Measurements from ENCODE around the gene MRPS26.

- TF ChIP-seq CTCF (IDR thresholded peaks at IDR 0.05) (no peak), POLR2A (IDR thresholded peaks at IDR 0.05) (no peak)
Observed at GRCh38 chr20:3037654-3038053, 8.2 kb upstream of the MRPS26 start.

Data from Peyer's patch (tissue), 4 donors.